ENCODE results near the gene ABHD17C.

- TF ChIP-seq, protein P1, sequence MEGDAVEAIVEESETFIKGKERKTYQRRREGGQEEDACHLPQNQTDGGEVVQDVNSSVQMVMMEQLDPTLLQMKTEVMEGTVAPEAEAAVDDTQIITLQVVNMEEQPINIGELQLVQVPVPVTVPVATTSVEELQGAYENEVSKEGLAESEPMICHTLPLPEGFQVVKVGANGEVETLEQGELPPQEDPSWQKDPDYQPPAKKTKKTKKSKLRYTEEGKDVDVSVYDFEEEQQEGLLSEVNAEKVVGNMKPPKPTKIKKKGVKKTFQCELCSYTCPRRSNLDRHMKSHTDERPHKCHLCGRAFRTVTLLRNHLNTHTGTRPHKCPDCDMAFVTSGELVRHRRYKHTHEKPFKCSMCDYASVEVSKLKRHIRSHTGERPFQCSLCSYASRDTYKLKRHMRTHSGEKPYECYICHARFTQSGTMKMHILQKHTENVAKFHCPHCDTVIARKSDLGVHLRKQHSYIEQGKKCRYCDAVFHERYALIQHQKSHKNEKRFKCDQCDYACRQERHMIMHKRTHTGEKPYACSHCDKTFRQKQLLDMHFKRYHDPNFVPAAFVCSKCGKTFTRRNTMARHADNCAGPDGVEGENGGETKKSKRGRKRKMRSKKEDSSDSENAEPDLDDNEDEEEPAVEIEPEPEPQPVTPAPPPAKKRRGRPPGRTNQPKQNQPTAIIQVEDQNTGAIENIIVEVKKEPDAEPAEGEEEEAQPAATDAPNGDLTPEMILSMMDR (conservative IDR thresholded peaks at IDR 0.05; ENCODE audit: low read length): no peak
- no peak for TF ChIP-seq EZH2phosphoT487 (IDR thresholded peaks at IDR 0.05; ENCODE audit: borderline replicate concordance, low read depth, low read length)
Measured at GRCh38 chr15:80721476-80721875, 26.4 kb downstream of the ABHD17C start.
